K562 (cell line): Measurements from ENCODE around the gene TMEM164. TPM values are rescaled to one million over a fixed set of nuclear protein-coding genes. Genes with fewer than 3 reads are reported as not detected.

Experiments used
- ATAC-seq: fragments of 200-7000 bp; cut with Tn5 transposase; 3 replicates; pipeline ENCODE4 v1.9.1; 2020; ENCODE audit warnings: moderate library complexity
- BruUV-seq: library from RNA; stranded (reverse); fragments of 400-500 nt; replicated peaks from 2 replicates; lab custom pipeline; 2021; lab: Mats Ljungman, UMichigan
- CTCF ChIA-PET: fragments of 300-600 bp; formaldehyde crosslinking; extraction: SDS; loops from one replicate; lab custom pipeline; 2021; ENCODE audit warnings: low intra/inter-chr PET ratio; lab: Yijun Ruan, JAX
- POLR2A ChIA-PET: fragments of 300-600, 350-650 bp; sonication (Branson Sonifier 250); formaldehyde crosslinking; extraction: SDS; loops from one replicate; lab custom pipeline; 2021; ENCODE audit warnings: antibody characterized with exemption, inconsistent platforms; lab: Yijun Ruan, JAX
- DNase-seq, 4 experiments: peaks; one replicate each; pipeline versions ENCODE4 v3.0.0 to v3.0.0-alpha.2; 2011 to 2018; ENCODE audit warnings: low spot score in 3 of 4, mixed read lengths in 3 of 4; ENCODE audit errors: extremely low read depth in 1 of 4
- FAIRE-seq: peaks from 2 replicates; lab custom pipeline; 2011; peaks lifted over from hg19 to GRCh38; lab: Jason Lieb, UNC
- H2AFZ ChIP-seq: 2 replicates; pipeline ENCODE4 v1.6.0; 2011; ENCODE audit warnings: low read depth, low read length, control low read depth, inconsistent platforms
- H3K27ac ChIP-seq: fragments of 200-600 bp; 3 replicates; pipeline ENCODE4 v1.8.0; 2011; ENCODE audit warnings: low read depth, mild to moderate bottlenecking, control low read depth, inconsistent platforms, low read length, moderate library complexity, mixed read lengths; ENCODE audit errors: extremely low read depth
- H3K27me3 ChIP-seq, 2 experiments: fragments of 300-600 bp in 1 of 2; 2 replicates in 1 of 2; 3 replicates in 1 of 2; pipeline versions ENCODE4 v1.6.0 to v1.8.0; 2011; ENCODE audit warnings: inconsistent platforms in 2 of 2, low read length in 2 of 2, mild to moderate bottlenecking in 1 of 2, mixed read lengths in 1 of 2, moderate library complexity in 1 of 2; ENCODE audit not compliant: control insufficient read depth in 2 of 2, insufficient read depth in 2 of 2
- H3K36me3 ChIP-seq: fragments of 300-600 bp; 3 replicates; pipeline ENCODE4 v1.8.0; 2011; ENCODE audit warnings: mild to moderate bottlenecking, low read length, inconsistent platforms; ENCODE audit not compliant: control insufficient read depth, insufficient read depth
- H3K4me1 ChIP-seq, 2 experiments: fragments of 200-600 bp in 1 of 2; replicated peaks in 1 of 2; 2 replicates in 1 of 2; 3 replicates in 1 of 2; pipeline versions ENCODE4 v1.5.1 to v1.8.0; 2011; ENCODE audit warnings: inconsistent platforms in 2 of 2, low read length in 2 of 2, mild to moderate bottlenecking in 1 of 2, mixed read lengths in 1 of 2, moderate library complexity in 1 of 2; ENCODE audit not compliant: control insufficient read depth in 2 of 2, insufficient read depth in 2 of 2
- H3K4me2 ChIP-seq: 2 replicates; pipeline ENCODE4 v1.6.1; 2011; ENCODE audit warnings: low read length, control low read depth, inconsistent platforms, mixed read lengths; ENCODE audit not compliant: insufficient read depth
- H3K4me3 ChIP-seq: fragments of 200-600 bp; sonication (generic), shearing (Covaris generic); 2 replicates; pipeline ENCODE4 v1.5.1; 2016; ENCODE audit warnings: control low read depth, inconsistent platforms
- H3K79me2 ChIP-seq: fragments of 200-600 bp; 3 replicates; pipeline ENCODE4 v1.8.0; 2011; ENCODE audit warnings: low read length, inconsistent platforms; ENCODE audit not compliant: control insufficient read depth, insufficient read depth
- H3K9ac ChIP-seq, 2 experiments: 2 replicates each; pipeline versions ENCODE4 v1.6.0 to v1.6.1; 2011; ENCODE audit warnings: low read depth in 2 of 2, low read length in 2 of 2, control low read depth in 1 of 2, inconsistent platforms in 1 of 2, mild to moderate bottlenecking in 1 of 2, mixed read lengths in 1 of 2; ENCODE audit not compliant: insufficient read depth in 1 of 2
- H3K9me1 ChIP-seq: one replicate; pipeline ENCODE4 v1.6.0; 2011; ENCODE audit warnings: inconsistent platforms, mild to moderate bottlenecking, low read length, moderate library complexity; ENCODE audit not compliant: control insufficient read depth, insufficient read depth
- H3K9me3 ChIP-seq: replicated peaks from 2 replicates; pipeline ENCODE4 v1.5.1; 2011; ENCODE audit warnings: low read depth, low read length, inconsistent platforms; ENCODE audit not compliant: control insufficient read depth, insufficient read depth
- H4K20me1 ChIP-seq: replicated peaks from 2 replicates; pipeline ENCODE4 v1.6.1; 2011; ENCODE audit warnings: low read length, inconsistent platforms, mixed read lengths; ENCODE audit not compliant: control insufficient read depth, insufficient read depth
- WGBS: fragments of 100-300 bp; shearing (Covaris generic); methylation state at CpG from one replicate; pipeline ENCODE4 v1.1.6; 2016; ENCODE audit warnings: low coverage, mixed read lengths; ENCODE audit not compliant: insufficient coverage; ENCODE audit errors: missing lambda C conversion rate; 5-methylcytosine and 5-hydroxymethylcytosine counted together
- in situ Hi-C: fragments of 300-500 bp; cut with MboI; formaldehyde crosslinking; loops from 4 replicates; pipeline ENCODE4 v1.15.0; 2018; ENCODE audit warnings: inconsistent platforms, mixed read lengths
- intact Hi-C: fragments of 100-400 bp; cut with micrococcal nuclease; formaldehyde crosslinking; loops from 2 replicates; pipeline ENCODE4 v1.14.2; 2022
- polyA plus RNA-seq, 8 experiments: library from polyadenylated mRNA; depleted of rRNA in 4 of 8; stranded (reverse) in 5 of 8; unstranded in 3 of 8; fragments of >200 nt; fragmentation: Nextera tagmentation in 2 of 8; fragmentation: Illumina TruSeq in 1 of 8; extraction: Ambion mirVana in 2 of 8; extraction: Trizol in 1 of 8; gene quantifications; 2 replicates each; pipeline versions ENCODE4 v1.2.1 to v1.2.3, GENCODE V29; 2011 to 2014; ENCODE audit warnings: inconsistent platforms in 1 of 8, missing spikeins in 1 of 8
- total RNA-seq, 7 experiments: library from RNA; depleted of rRNA in 6 of 7; stranded (reverse); fragments of >200 nt in 6 of 7; fragmentation: Illumina TruSeq in 2 of 7; extraction: Trizol in 2 of 7; gene quantifications; 2 replicates each; pipeline versions ENCODE4 v1.2.1 to v1.2.3, GENCODE V29; 2011 to 2021; ENCODE audit warnings: low replicate concordance in 1 of 7
- TF ChIP-seq, protein P1 (sequence below): fragments of 200-600 bp; sonication (generic); IDR thresholded peaks from one replicate; pipeline ENCODE4 v1.6.1; 2012; ENCODE audit warnings: mild to moderate bottlenecking, low read depth, low read length, inconsistent platforms
- TF ChIP-seq, protein P2 (sequence below): fragments of 250-450 bp; sonication (Bioruptor Pico); IDR thresholded peaks from 2 replicates; pipeline ENCODE4 v1.5.0; 2020; ENCODE audit warnings: mild to moderate bottlenecking, borderline replicate concordance

TMEM164 gene
- total and polyA plus RNA-seq, 9 of the 15 experiments (the other 6 are each of a cell fraction or from before 2014, with no cell fraction given), result 2.4 to 57.3 (median 23.1) TPM

DNA sequence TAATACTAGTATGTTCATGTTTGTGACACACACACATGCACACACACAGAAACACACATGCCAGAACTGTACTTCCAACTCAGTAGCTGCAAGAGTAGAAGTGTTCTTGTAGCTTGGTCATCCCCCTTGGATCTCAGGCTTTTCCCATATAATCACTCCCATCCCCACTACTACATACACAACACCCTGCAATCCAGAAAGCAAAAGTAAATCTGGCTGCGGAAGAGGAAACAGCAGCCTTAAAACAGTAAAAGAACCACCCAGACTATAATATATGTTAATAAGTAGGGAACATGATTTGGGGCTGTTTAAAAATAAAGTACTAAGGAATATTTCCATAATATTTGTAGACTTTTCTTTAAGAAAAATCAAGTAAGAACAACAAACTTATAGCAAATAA is 211.8 kb downstream of the TMEM164 start:
- no peaks in the 10 kb centered on the region for H3K9me1 ChIP-seq
- 88% methylated on average over 1 of the region's 1 CpG for WGBS
- intact Hi-C loops (no loop called here), in situ Hi-C loops (no loop called here)
- no peak overlapping the region for H3K27ac ChIP-seq
- CTCF ChIA-PET, result no interaction called here
- DNase-seq (no peak), ATAC-seq (no peak), FAIRE-seq (no peak)
- no peaks in the 10 kb centered on the region for H3K27me3 ChIP-seq
- no peak overlapping the region for H3K4me3 ChIP-seq
- H4K20me1 ChIP-seq, result no peaks in the 10 kb centered on the region
- BruUV-seq, result no TSS peak
- TF ChIP-seq, protein P1, sequence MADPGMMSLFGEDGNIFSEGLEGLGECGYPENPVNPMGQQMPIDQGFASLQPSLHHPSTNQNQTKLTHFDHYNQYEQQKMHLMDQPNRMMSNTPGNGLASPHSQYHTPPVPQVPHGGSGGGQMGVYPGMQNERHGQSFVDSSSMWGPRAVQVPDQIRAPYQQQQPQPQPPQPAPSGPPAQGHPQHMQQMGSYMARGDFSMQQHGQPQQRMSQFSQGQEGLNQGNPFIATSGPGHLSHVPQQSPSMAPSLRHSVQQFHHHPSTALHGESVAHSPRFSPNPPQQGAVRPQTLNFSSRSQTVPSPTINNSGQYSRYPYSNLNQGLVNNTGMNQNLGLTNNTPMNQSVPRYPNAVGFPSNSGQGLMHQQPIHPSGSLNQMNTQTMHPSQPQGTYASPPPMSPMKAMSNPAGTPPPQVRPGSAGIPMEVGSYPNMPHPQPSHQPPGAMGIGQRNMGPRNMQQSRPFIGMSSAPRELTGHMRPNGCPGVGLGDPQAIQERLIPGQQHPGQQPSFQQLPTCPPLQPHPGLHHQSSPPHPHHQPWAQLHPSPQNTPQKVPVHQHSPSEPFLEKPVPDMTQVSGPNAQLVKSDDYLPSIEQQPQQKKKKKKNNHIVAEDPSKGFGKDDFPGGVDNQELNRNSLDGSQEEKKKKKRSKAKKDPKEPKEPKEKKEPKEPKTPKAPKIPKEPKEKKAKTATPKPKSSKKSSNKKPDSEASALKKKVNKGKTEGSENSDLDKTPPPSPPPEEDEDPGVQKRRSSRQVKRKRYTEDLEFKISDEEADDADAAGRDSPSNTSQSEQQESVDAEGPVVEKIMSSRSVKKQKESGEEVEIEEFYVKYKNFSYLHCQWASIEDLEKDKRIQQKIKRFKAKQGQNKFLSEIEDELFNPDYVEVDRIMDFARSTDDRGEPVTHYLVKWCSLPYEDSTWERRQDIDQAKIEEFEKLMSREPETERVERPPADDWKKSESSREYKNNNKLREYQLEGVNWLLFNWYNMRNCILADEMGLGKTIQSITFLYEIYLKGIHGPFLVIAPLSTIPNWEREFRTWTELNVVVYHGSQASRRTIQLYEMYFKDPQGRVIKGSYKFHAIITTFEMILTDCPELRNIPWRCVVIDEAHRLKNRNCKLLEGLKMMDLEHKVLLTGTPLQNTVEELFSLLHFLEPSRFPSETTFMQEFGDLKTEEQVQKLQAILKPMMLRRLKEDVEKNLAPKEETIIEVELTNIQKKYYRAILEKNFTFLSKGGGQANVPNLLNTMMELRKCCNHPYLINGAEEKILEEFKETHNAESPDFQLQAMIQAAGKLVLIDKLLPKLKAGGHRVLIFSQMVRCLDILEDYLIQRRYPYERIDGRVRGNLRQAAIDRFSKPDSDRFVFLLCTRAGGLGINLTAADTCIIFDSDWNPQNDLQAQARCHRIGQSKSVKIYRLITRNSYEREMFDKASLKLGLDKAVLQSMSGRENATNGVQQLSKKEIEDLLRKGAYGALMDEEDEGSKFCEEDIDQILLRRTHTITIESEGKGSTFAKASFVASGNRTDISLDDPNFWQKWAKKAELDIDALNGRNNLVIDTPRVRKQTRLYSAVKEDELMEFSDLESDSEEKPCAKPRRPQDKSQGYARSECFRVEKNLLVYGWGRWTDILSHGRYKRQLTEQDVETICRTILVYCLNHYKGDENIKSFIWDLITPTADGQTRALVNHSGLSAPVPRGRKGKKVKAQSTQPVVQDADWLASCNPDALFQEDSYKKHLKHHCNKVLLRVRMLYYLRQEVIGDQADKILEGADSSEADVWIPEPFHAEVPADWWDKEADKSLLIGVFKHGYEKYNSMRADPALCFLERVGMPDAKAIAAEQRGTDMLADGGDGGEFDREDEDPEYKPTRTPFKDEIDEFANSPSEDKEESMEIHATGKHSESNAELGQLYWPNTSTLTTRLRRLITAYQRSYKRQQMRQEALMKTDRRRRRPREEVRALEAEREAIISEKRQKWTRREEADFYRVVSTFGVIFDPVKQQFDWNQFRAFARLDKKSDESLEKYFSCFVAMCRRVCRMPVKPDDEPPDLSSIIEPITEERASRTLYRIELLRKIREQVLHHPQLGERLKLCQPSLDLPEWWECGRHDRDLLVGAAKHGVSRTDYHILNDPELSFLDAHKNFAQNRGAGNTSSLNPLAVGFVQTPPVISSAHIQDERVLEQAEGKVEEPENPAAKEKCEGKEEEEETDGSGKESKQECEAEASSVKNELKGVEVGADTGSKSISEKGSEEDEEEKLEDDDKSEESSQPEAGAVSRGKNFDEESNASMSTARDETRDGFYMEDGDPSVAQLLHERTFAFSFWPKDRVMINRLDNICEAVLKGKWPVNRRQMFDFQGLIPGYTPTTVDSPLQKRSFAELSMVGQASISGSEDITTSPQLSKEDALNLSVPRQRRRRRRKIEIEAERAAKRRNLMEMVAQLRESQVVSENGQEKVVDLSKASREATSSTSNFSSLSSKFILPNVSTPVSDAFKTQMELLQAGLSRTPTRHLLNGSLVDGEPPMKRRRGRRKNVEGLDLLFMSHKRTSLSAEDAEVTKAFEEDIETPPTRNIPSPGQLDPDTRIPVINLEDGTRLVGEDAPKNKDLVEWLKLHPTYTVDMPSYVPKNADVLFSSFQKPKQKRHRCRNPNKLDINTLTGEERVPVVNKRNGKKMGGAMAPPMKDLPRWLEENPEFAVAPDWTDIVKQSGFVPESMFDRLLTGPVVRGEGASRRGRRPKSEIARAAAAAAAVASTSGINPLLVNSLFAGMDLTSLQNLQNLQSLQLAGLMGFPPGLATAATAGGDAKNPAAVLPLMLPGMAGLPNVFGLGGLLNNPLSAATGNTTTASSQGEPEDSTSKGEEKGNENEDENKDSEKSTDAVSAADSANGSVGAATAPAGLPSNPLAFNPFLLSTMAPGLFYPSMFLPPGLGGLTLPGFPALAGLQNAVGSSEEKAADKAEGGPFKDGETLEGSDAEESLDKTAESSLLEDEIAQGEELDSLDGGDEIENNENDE, result no peak
- TF ChIP-seq, protein P2, sequence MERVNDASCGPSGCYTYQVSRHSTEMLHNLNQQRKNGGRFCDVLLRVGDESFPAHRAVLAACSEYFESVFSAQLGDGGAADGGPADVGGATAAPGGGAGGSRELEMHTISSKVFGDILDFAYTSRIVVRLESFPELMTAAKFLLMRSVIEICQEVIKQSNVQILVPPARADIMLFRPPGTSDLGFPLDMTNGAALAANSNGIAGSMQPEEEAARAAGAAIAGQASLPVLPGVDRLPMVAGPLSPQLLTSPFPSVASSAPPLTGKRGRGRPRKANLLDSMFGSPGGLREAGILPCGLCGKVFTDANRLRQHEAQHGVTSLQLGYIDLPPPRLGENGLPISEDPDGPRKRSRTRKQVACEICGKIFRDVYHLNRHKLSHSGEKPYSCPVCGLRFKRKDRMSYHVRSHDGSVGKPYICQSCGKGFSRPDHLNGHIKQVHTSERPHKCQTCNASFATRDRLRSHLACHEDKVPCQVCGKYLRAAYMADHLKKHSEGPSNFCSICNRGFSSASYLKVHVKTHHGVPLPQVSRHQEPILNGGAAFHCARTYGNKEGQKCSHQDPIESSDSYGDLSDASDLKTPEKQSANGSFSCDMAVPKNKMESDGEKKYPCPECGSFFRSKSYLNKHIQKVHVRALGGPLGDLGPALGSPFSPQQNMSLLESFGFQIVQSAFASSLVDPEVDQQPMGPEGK (CRISPR knock-in tag), result no peak
- H3K4me1 ChIP-seq, result peaks cover 0 to 2% of the 10 kb centered on the region in 2 experiments; a peak in 2 of 5 replicates
- H3K4me2 ChIP-seq, result no peak overlapping the region
- peaks cover 4% of the 10 kb centered on the region; the same call in 2 of the 3 replicates for H3K79me2 ChIP-seq
- POLR2A ChIA-PET, result no interaction called here
- H3K9me3 ChIP-seq, result no peaks in the 10 kb centered on the region
- H2AFZ ChIP-seq, result no peak overlapping the region
- peaks cover 21% of the 10 kb centered on the region; the same call in 2 of the 3 replicates for H3K36me3 ChIP-seq
- H3K9ac ChIP-seq, result no peak overlapping the region
